ENCODE results near the gene ZNF225. TPM values are rescaled to one million over a fixed set of nuclear protein-coding genes. Genes with fewer than 3 reads are reported as not detected.

The ZNF225 gene
- 1 to 10 TPM; 2.8 TPM for total RNA-seq

DNA sequence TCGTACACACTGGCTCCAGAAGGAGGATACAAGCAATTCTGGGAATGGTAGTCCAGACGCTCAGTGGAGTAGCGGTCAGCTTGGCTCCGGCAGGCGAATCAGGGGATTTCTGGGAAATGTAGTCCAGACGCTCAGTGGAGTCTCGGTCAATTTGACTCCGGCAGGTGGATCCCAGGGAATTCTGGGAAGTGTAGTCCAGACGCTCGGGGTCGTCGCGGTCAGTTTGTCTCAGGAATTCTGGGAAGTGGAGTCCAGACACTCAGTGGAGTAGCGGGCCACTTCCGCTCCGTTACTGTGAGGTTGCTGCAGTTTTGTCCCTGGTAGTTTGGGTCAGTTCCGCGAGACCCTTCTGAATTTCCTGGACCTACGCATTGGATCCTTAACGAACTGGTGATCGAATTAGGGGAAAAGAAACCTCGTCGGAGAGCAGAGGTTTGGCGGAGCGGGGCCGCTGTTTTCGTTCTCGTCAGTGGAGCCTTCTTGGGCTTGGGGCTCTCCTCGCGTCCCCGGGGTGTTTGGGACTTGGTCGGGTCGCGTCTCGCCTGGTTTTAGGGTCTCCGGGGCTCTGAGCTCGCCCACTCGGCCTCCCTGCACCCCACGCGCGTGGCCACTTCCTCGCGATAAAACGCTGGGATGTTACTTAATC is at the start of gene ZNF225:
Gene ZNF225 (plus strand): TSS at position 262 of the 646 bp plus-strand sequence. CDS start 2,429 bp downstream, outside the sequence.
- intact Hi-C loops (cut with DNase I), result loop anchor here (10.0 kb wide), 1 partner anchor 88 kb away; the partner anchor contains the start of gene ZNF222
- Histone ChIP-seq H3K36me3 (no peaks in the 10 kb centered on the region), H3K27ac (peak within 1 kb of the TSS; percentile 5), H3K9ac (ENCODE audit: low read depth in 2 of 2, low read length in 2 of 2) (peak within 1 kb of the TSS; percentile 57 to 84), H3K4me1 (peaks cover 7% of the 10 kb centered on the region), H3K27me3 (no peaks in the 10 kb centered on the region), H3K4me3 (peak within 1 kb of the TSS; percentile 67), H3K9me3 (peaks cover 6% of the 10 kb centered on the region)
- TF ChIP-seq, protein P1, sequence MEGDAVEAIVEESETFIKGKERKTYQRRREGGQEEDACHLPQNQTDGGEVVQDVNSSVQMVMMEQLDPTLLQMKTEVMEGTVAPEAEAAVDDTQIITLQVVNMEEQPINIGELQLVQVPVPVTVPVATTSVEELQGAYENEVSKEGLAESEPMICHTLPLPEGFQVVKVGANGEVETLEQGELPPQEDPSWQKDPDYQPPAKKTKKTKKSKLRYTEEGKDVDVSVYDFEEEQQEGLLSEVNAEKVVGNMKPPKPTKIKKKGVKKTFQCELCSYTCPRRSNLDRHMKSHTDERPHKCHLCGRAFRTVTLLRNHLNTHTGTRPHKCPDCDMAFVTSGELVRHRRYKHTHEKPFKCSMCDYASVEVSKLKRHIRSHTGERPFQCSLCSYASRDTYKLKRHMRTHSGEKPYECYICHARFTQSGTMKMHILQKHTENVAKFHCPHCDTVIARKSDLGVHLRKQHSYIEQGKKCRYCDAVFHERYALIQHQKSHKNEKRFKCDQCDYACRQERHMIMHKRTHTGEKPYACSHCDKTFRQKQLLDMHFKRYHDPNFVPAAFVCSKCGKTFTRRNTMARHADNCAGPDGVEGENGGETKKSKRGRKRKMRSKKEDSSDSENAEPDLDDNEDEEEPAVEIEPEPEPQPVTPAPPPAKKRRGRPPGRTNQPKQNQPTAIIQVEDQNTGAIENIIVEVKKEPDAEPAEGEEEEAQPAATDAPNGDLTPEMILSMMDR (IDR thresholded peaks at IDR 0.05), result no peak
- DNase-seq, result peak; percentile 98

DNA sequence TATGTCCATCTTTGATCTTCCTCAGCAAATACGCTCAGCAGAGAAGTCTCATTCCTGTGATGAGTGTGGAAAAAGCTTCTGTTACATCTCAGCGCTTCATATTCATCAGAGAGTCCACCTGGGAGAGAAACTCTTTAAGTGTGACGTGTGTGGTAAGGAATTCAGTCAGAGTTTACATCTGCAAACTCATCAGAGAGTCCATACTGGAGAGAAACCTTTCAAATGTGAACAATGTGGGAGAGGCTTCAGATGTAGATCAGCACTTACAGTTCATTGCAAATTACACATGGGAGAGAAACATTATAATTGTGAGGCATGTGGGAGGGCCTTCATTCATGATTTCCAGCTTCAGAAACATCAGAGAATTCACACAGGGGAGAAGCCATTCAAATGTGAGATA is 46.9 kb upstream of the ZNF225 start:
- Histone ChIP-seq H3K36me3 (no peaks in the 10 kb centered on the region), H3K9me3 (peaks cover 12% of the 10 kb centered on the region), H3K9ac (ENCODE audit: low read depth in 2 of 2, low read length in 2 of 2) (no peak overlapping the region), H3K27ac (no peak overlapping the region), H3K4me1 (no peaks in the 10 kb centered on the region), H3K4me3 (no peak overlapping the region), H3K27me3 (no peaks in the 10 kb centered on the region)
- no peak for DNase-seq
- TF ChIP-seq, protein P1 (IDR thresholded peaks at IDR 0.05), result no peak
- intact Hi-C loops (cut with DNase I), result no loop called here

DNA sequence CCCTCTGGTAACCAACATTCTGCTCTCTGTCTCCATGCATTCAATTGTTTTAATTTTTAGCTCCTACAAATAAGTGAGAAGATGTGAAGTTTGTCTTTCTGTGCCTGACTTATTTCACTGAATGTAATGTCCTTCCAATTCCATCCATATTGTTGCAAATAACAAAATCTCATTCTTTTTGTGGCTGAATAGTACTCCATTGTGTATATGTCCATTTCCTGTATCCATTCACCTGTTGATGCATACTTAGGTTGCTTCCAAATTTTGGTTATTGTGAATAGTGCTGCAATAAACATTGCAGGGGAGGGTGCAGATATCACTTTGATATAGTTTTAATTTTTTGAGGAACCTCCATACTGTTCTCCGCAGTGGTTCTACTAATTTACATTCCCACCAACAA is 43.8 kb upstream of the ZNF225 start:
- Histone ChIP-seq H3K9ac (ENCODE audit: low read depth in 2 of 2, low read length in 2 of 2) (no peak overlapping the region), H3K9me3 (peaks cover 12% of the 10 kb centered on the region), H3K27ac (no peak overlapping the region), H3K36me3 (no peaks in the 10 kb centered on the region), H3K27me3 (no peaks in the 10 kb centered on the region), H3K4me3 (no peak overlapping the region), H3K4me1 (peaks cover 4% of the 10 kb centered on the region)
- TF ChIP-seq, protein P1 (IDR thresholded peaks at IDR 0.05), result no peak
- no peak for DNase-seq
- intact Hi-C loops (cut with DNase I), result no loop called here

DNA sequence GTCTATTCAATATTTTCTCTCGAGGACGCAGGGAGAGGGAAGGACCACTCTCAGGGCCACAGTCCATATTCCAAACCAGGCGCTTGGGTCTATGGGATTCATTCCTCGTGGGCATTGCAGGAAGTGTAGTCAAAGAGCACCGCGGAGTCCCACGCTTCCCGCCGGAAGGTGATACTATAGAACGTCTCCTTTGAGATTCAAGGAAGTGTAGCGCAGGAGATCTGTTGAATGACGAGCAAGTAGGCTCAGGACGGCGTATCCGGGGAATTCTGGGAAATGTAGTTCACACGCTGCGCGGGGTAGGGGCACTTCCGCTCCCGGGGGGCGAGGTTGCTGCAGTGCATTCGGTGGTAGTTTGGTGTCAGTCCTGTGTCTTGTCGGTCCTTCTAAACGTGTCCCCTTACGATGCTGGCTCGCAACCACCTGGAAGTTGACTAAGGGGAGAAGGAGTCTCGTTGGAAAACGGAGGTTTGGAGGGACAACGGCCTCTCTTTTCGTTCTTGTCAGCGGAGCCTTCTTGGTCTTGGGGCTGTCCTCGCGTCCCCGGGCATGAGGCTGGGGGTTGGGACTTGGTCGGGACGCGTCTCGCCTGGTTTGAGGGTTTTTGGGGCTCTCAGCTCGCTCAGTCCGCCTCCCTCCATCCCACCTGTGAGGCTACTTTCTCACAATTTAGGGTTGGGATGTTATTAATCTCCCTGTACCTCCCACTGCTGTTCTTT is 41.2 kb upstream of the ZNF225 start, which contains the start of gene ZNF284:
Gene ZNF284 (plus strand): TSS at position 336 of the 719 bp plus-strand sequence. CDS start 4,231 bp downstream, outside the sequence.
- intact Hi-C loops (cut with DNase I), result no loop called here
- Histone ChIP-seq H3K4me3 (peak within 1 kb of the TSS; percentile 66), H3K9ac (ENCODE audit: low read depth in 2 of 2, low read length in 2 of 2) (peak within 1 kb of the TSS; percentile 54 to 62), H3K27ac (no peak within 1 kb of the TSS), H3K9me3 (no peaks in the 10 kb centered on the region), H3K4me1 (peaks cover 4% of the 10 kb centered on the region), H3K36me3 (no peaks in the 10 kb centered on the region), H3K27me3 (no peaks in the 10 kb centered on the region)
- peak; percentile 93 for DNase-seq
- TF ChIP-seq, protein P1 (IDR thresholded peaks at IDR 0.05), result no peak

DNA sequence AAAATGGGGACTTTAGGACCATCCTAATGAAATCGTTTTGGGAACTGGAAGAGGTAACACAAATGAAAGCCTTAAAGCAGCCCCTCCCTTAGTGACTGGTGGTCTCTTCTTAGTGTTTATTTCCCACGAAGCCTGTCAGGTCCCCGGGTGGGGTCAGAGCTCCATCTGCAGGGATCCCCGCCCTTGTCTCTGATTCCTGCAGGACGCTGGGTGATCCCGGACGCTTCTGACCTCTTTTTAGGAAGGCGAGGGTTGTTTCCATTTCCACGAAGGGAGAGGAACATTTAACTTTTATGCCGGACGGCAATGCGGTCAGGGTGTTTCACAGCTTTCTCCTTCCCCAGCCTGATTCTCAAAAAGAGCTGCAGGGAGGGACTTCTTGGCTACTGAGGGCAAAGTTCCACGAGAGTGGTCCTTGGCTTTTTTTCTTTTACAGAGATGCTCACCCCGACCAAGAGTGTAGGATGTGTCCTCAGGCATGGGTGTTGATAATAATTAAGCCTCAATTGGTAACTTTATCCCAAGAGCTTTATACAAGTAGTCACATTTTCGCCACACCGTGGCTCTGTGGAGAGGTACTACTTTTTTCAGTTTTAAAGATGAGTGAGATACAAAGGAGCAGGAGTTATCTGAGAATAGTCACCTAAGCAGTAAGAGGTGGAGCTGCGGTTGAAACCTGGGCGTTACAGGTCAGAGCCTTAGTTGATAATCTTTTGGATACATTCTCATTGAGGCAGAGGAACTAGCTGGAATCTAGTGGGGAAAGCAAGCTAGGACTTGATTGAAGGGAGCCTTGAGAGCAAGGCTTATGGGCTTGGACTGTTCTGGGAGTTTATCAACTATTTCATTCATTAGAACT is 40.4 kb upstream of the ZNF225 start:
- no peaks in the 10 kb centered on the region for H3K9me3 ChIP-seq
- no peaks in the 10 kb centered on the region for H3K27me3 ChIP-seq
- DNase-seq, result peak; percentile 24
- no peak overlapping the region for H3K27ac ChIP-seq
- intact Hi-C loops (cut with DNase I), result no loop called here
- peak overlapping the region; percentile 54 to 62 for H3K9ac ChIP-seq (ENCODE audit: low read depth in 2 of 2, low read length in 2 of 2)
- TF ChIP-seq, protein P1 (IDR thresholded peaks at IDR 0.05), result no peak
- no peaks in the 10 kb centered on the region for H3K36me3 ChIP-seq
- peak overlapping the region; percentile 66 for H3K4me3 ChIP-seq
- peaks cover 4% of the 10 kb centered on the region for H3K4me1 ChIP-seq
